Gastrocnemius medialis (tissue), 4 donors: ENCODE results near the gene AKAP8L.

Source experiments
- CTCF ChIP-seq, 5 experiments: fragments of 450-650 bp in 3 of 5; fragments of 200-600 bp in 2 of 5; sonication (generic) in 2 of 5; IDR thresholded peaks in 4 of 5; conservative IDR thresholded peaks in 1 of 5; 1 replicate in 4 of 5; 2 replicates in 1 of 5; pipeline ENCODE4 v1.5.1; 2016 to 2019; ENCODE audit warnings: antibody characterized with exemption in 5 of 5, mild to moderate bottlenecking in 3 of 5, moderate library complexity in 3 of 5
- POLR2A ChIP-seq, 2 donors: fragments of 450-650 bp; IDR thresholded peaks; one replicate each; pipeline ENCODE4 v1.6.1; 2017; ENCODE audit warnings: antibody characterized with exemption in 2 of 2, mild to moderate bottlenecking in 2 of 2, moderate library complexity in 2 of 2

- TF ChIP-seq CTCF (IDR thresholded peaks at IDR 0.05 in 4 of 5, conservative IDR thresholded peaks at IDR 0.05 in 1 of 5): no peak
- no peak for TF ChIP-seq POLR2A (IDR thresholded peaks at IDR 0.05)
Measured at GRCh38 chr19:15445807-15446376, 27.1 kb upstream of the AKAP8L start.
